Neural cell (in vitro differentiated cells): ENCODE data around the gene LALBA. TPM values are rescaled to one million over a fixed set of nuclear protein-coding genes. Genes with fewer than 3 reads are reported as not detected.

ENCODE experiments used
- H2AFZ ChIP-seq: fragments of 200-600, 300-800 bp; sonication (generic), shearing (Covaris generic); 2 replicates; pipeline ENCODE4 v1.6.0; 2014; ENCODE audit warnings: low read depth, mild to moderate bottlenecking, antibody characterized with exemption, low read length, moderate library complexity
- H3F3A ChIP-seq: fragments of 200-600 bp; shearing (Covaris generic); 2 replicates; pipeline ENCODE4 v1.6.1; 2016; ENCODE audit warnings: mild to moderate bottlenecking, moderate library complexity, mixed read lengths, antibody characterized with exemption, low read length; ENCODE audit not compliant: insufficient read depth, poor library complexity, severe bottlenecking
- H3K27ac ChIP-seq: fragments of 200-600, 300-800 bp; sonication (generic), shearing (Covaris generic); 2 replicates; pipeline ENCODE4 v1.5.1; 2014; ENCODE audit warnings: mild to moderate bottlenecking, low read length, moderate library complexity
- H3K27me3 ChIP-seq: fragments of 300-800, 200-600 bp; sonication (generic), shearing (Covaris generic); 2 replicates; pipeline ENCODE4 v1.6.0; 2014; ENCODE audit warnings: mild to moderate bottlenecking, low read depth, low read length, moderate library complexity; ENCODE audit not compliant: insufficient read depth
- H3K36me3 ChIP-seq: fragments of 300-800, 200-600 bp; sonication (generic), shearing (Covaris generic); 2 replicates; pipeline ENCODE4 v1.5.1; 2014; ENCODE audit warnings: mild to moderate bottlenecking, antibody characterized with exemption, low read length, moderate library complexity; ENCODE audit not compliant: insufficient read depth
- H3K4me2 ChIP-seq: fragments of 300-800, 200-600 bp; sonication (generic), shearing (Covaris generic); 2 replicates; pipeline ENCODE4 v1.6.0; 2014; ENCODE audit warnings: mild to moderate bottlenecking, low read length
- H3K4me3 ChIP-seq: fragments of 300-800, 200-600 bp; sonication (generic), shearing (Covaris generic); 2 replicates; pipeline ENCODE4 v1.5.1; 2014; ENCODE audit warnings: mild to moderate bottlenecking, low read length, moderate library complexity
- H3K79me2 ChIP-seq: fragments of 200-600 bp; shearing (Covaris generic); replicated peaks from 2 replicates; pipeline ENCODE4 v1.6.0; 2014; ENCODE audit warnings: mild to moderate bottlenecking, low read length, moderate library complexity; ENCODE audit not compliant: insufficient read depth
- H3K9ac ChIP-seq: fragments of 300-800, 200-600 bp; sonication (generic), shearing (Covaris generic); 2 replicates; pipeline ENCODE4 v1.6.1; 2016; ENCODE audit warnings: mild to moderate bottlenecking, low read length, mixed read lengths
- H3K9me2 ChIP-seq: fragments of 200-600 bp; shearing (Covaris generic); 2 replicates; pipeline ENCODE4 v1.6.1; 2016; ENCODE audit warnings: mild to moderate bottlenecking, low read length, mixed read lengths; ENCODE audit not compliant: insufficient read depth
- H3K9me3 ChIP-seq: fragments of 200-600, 300-800 bp; sonication (generic), shearing (Covaris generic); 2 replicates; pipeline ENCODE4 v1.6.1; 2016; ENCODE audit warnings: mild to moderate bottlenecking, mixed run types, low read length, moderate library complexity, mixed read lengths
- H4K20me1 ChIP-seq: fragments of 200-600 bp; shearing (Covaris generic); 2 replicates; pipeline ENCODE4 v1.6.1; 2016; ENCODE audit warnings: mild to moderate bottlenecking, mixed run types; ENCODE audit not compliant: insufficient read depth
- EP300 ChIP-seq: fragments of 450-650 bp; conservative IDR thresholded peaks from 2 replicates; pipeline ENCODE4 v1.6.1; 2014; ENCODE audit warnings: antibody characterized with exemption, mild to moderate bottlenecking, moderate library complexity; ENCODE audit not compliant: poor library complexity, severe bottlenecking
- EZH2 ChIP-seq: fragments of 200-600, 300-800 bp; shearing (Covaris generic), sonication (generic); IDR thresholded peaks from 2 replicates; pipeline ENCODE4 v1.6.1; 2014; ENCODE audit warnings: antibody characterized with exemption, low read length, borderline replicate concordance, mild to moderate bottlenecking; ENCODE audit not compliant: insufficient read depth, poor library complexity, severe bottlenecking
- MXI1 ChIP-seq: fragments of 450-650 bp; conservative IDR thresholded peaks from 2 replicates; pipeline ENCODE4 v1.6.1; 2014; ENCODE audit warnings: antibody characterized with exemption, mild to moderate bottlenecking; ENCODE audit not compliant: poor library complexity, severe bottlenecking
- POLR2AphosphoS5 ChIP-seq: IDR thresholded peaks from 2 replicates; pipeline ENCODE4 v1.6.1; 2012
- RAD21 ChIP-seq: fragments of 450-650 bp; conservative IDR thresholded peaks from 2 replicates; pipeline ENCODE4 v1.6.1; 2014; ENCODE audit warnings: antibody characterized with exemption, mild to moderate bottlenecking, moderate library complexity
- SMC3 ChIP-seq: fragments of 450-650 bp; conservative IDR thresholded peaks from 2 replicates; pipeline ENCODE4 v1.6.1; 2014; ENCODE audit warnings: antibody characterized with exemption, mild to moderate bottlenecking, moderate library complexity; ENCODE audit not compliant: poor library complexity
- TAF1 ChIP-seq: IDR thresholded peaks from 2 replicates; pipeline ENCODE4 v1.6.1; 2012; ENCODE audit warnings: low read depth
- polyA minus RNA-seq: library from RNA; depleted of rRNA, polyadenylated mRNA; stranded (reverse); fragments of >200 nt; gene quantifications from 2 replicates; pipeline ENCODE4 v1.2.3, GENCODE V29; 2014
- polyA plus RNA-seq: library from polyadenylated mRNA; depleted of rRNA; stranded (reverse); fragments of >200 nt; gene quantifications from 2 replicates; pipeline ENCODE4 v1.2.3, GENCODE V29; 2014
- TF ChIP-seq, protein P1 (sequence below): fragments of 450-650 bp; IDR thresholded peaks from 2 replicates; pipeline ENCODE4 v1.5.1; 2014; ENCODE audit warnings: antibody characterized with exemption, mild to moderate bottlenecking, moderate library complexity; ENCODE audit not compliant: poor library complexity, severe bottlenecking
- TF ChIP-seq, protein P2 (sequence below): IDR thresholded peaks from 2 replicates; pipeline ENCODE4 v1.6.1; 2012; ENCODE audit warnings: borderline replicate concordance

LALBA gene
- not detected in 2 replicates for polyA plus RNA-seq
- polyA minus RNA-seq, result not detected in 2 replicates

DNA sequence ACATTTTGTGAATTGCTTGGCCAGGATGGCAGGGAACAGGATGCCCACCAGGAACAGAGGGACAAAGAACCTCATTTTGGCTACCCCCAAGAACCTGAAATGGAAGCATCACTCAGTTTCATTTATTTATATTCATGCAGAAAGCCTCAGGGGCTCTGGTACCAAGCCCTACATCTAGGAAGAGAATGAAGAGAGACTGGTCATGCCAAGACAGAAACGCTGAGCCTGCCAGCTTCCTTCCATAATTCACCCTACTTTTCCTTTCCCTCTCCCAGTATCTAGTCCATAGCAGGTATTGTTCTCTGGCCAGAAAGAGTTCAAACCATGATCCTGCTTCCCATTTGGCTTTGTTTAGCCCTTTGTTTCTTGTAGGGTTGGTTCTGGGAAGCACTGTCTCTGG, at the start of gene LALBA:
TSS of gene LALBA (minus strand) at position 101 of the 400 bp plus-strand sequence. CDS start at position 75, 26 bp downstream.
- Histone ChIP-seq H3K9ac (no peak within 1 kb of the TSS), H4K20me1 (no peaks in the 10 kb centered on the region), H3K9me2 (no peaks in the 10 kb centered on the region), H2AFZ (no peak within 1 kb of the TSS), H3K27ac (no peak within 1 kb of the TSS), H3K9me3 (no peaks in the 10 kb centered on the region), H3K79me2 (no peaks in the 10 kb centered on the region), H3K4me3 (no peak within 1 kb of the TSS), H3K4me2 (no peak within 1 kb of the TSS), H3K36me3 (no peaks in the 10 kb centered on the region), H3K27me3 (no peaks in the 10 kb centered on the region), H3F3A (no peaks in the 10 kb centered on the region)
- TF ChIP-seq RAD21 (no peak), EZH2 (no peak), MXI1 (no peak), POLR2AphosphoS5 (no peak), SMC3 (no peak), EP300 (no peak), TAF1 (no peak)
- TF ChIP-seq, protein P1, sequence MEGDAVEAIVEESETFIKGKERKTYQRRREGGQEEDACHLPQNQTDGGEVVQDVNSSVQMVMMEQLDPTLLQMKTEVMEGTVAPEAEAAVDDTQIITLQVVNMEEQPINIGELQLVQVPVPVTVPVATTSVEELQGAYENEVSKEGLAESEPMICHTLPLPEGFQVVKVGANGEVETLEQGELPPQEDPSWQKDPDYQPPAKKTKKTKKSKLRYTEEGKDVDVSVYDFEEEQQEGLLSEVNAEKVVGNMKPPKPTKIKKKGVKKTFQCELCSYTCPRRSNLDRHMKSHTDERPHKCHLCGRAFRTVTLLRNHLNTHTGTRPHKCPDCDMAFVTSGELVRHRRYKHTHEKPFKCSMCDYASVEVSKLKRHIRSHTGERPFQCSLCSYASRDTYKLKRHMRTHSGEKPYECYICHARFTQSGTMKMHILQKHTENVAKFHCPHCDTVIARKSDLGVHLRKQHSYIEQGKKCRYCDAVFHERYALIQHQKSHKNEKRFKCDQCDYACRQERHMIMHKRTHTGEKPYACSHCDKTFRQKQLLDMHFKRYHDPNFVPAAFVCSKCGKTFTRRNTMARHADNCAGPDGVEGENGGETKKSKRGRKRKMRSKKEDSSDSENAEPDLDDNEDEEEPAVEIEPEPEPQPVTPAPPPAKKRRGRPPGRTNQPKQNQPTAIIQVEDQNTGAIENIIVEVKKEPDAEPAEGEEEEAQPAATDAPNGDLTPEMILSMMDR, result no peak
- TF ChIP-seq, protein P2, sequence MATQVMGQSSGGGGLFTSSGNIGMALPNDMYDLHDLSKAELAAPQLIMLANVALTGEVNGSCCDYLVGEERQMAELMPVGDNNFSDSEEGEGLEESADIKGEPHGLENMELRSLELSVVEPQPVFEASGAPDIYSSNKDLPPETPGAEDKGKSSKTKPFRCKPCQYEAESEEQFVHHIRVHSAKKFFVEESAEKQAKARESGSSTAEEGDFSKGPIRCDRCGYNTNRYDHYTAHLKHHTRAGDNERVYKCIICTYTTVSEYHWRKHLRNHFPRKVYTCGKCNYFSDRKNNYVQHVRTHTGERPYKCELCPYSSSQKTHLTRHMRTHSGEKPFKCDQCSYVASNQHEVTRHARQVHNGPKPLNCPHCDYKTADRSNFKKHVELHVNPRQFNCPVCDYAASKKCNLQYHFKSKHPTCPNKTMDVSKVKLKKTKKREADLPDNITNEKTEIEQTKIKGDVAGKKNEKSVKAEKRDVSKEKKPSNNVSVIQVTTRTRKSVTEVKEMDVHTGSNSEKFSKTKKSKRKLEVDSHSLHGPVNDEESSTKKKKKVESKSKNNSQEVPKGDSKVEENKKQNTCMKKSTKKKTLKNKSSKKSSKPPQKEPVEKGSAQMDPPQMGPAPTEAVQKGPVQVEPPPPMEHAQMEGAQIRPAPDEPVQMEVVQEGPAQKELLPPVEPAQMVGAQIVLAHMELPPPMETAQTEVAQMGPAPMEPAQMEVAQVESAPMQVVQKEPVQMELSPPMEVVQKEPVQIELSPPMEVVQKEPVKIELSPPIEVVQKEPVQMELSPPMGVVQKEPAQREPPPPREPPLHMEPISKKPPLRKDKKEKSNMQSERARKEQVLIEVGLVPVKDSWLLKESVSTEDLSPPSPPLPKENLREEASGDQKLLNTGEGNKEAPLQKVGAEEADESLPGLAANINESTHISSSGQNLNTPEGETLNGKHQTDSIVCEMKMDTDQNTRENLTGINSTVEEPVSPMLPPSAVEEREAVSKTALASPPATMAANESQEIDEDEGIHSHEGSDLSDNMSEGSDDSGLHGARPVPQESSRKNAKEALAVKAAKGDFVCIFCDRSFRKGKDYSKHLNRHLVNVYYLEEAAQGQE, result no peak

DNA sequence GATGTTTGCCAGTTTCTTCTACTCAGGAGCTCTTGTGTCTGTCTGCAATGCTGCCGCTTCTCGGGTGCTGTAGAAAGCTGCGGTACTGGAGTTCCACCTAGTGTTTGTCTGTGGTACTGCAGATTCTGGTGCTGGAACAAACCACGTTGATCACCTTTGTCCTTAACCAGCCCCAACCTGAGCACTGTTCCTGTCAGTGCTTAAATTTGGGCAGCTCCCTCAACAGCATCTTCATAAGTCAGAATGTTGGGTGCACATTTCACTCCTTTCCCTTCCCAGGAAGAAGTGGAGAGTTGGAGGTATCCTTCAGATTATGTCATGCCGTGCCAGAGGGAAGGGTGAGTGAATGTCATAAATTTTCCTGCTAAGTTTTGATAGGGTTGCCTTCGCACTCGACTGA, 48.7 kb upstream of the LALBA start:
- H3K27ac ChIP-seq, result no peak overlapping the region
- H3K36me3 ChIP-seq, result no peaks in the 10 kb centered on the region
- H3F3A ChIP-seq, result no peaks in the 10 kb centered on the region
- H4K20me1 ChIP-seq, result no peaks in the 10 kb centered on the region
- peak; percentile 90 for TF ChIP-seq SMC3
- TF ChIP-seq, protein P2, result no peak
- peak; percentile 97 for TF ChIP-seq RAD21
- no peak for TF ChIP-seq POLR2AphosphoS5
- no peak for TF ChIP-seq MXI1
- TF ChIP-seq TAF1, result no peak
- TF ChIP-seq EP300, result no peak
- TF ChIP-seq, protein P1, result peak; percentile 97
- TF ChIP-seq EZH2, result no peak
- no peaks in the 10 kb centered on the region for H3K27me3 ChIP-seq
- no peak overlapping the region for H3K9ac ChIP-seq
- no peak overlapping the region for H3K4me3 ChIP-seq
- no peaks in the 10 kb centered on the region for H3K9me2 ChIP-seq
- H3K4me2 ChIP-seq, result no peak overlapping the region
- H2AFZ ChIP-seq, result no peak overlapping the region
- H3K79me2 ChIP-seq, result no peaks in the 10 kb centered on the region
- H3K9me3 ChIP-seq, result no peaks in the 10 kb centered on the region
